Common myeloid progenitor, CD34-positive (primary cell): Measurements from ENCODE around the gene GALNT14.

ENCODE experiments used
- CTCF ChIA-PET: fragments of 350-600 bp; sonication (Branson Sonifier 250); formaldehyde crosslinking; loops from one replicate; lab custom pipeline; 2021; ENCODE audit warnings: antibody characterized with exemption; lab: Charles Lee
- POLR2A ChIA-PET: fragments of 350-600 bp; sonication (Branson Sonifier 250); formaldehyde crosslinking; loops from one replicate; lab custom pipeline; 2021; ENCODE audit warnings: antibody characterized with exemption; lab: Charles Lee
- DNase-seq, 3 donors: peaks; one replicate each; pipeline versions ENCODE4 v3.0.0 to v3.0.0-alpha.2; 2013
- H3K27ac ChIP-seq, 2 experiments: 1 replicate in 1 of 2; 2 replicates in 1 of 2; pipeline ENCODE4 v1.7.0; 2013; ENCODE audit warnings: inconsistent platforms in 2 of 2, low read length in 2 of 2, mild to moderate bottlenecking in 2 of 2, low read depth in 1 of 2, moderate library complexity in 1 of 2; ENCODE audit not compliant: severe bottlenecking in 2 of 2, insufficient read depth in 1 of 2, poor library complexity in 1 of 2
- H3K27me3 ChIP-seq, 5 experiments: replicated peaks in 2 of 5; 1 replicate in 3 of 5; 2 replicates in 2 of 5; pipeline versions ENCODE4 v1.6.1 to v1.7.0; 2013; ENCODE audit warnings: low read length in 4 of 5, mild to moderate bottlenecking in 2 of 5, moderate library complexity in 2 of 5, inconsistent platforms in 1 of 5; ENCODE audit not compliant: insufficient read depth in 5 of 5, control insufficient read depth in 4 of 5
- H3K36me3 ChIP-seq, 4 experiments: 1 replicate in 2 of 4; 2 replicates in 2 of 4; pipeline versions ENCODE4 v1.6.1 to v1.7.0; 2013; ENCODE audit warnings: low read length in 3 of 4, control low read depth in 1 of 4, mild to moderate bottlenecking in 1 of 4; ENCODE audit not compliant: control insufficient read depth in 4 of 4, insufficient read depth in 4 of 4
- H3K4me1 ChIP-seq, 4 experiments: 1 replicate in 3 of 4; 2 replicates in 1 of 4; pipeline versions ENCODE4 v1.6.1 to v1.7.1; 2013; ENCODE audit warnings: low read length in 3 of 4, mild to moderate bottlenecking in 3 of 4, control low read depth in 1 of 4, inconsistent platforms in 1 of 4, moderate library complexity in 1 of 4; ENCODE audit not compliant: control insufficient read depth in 4 of 4, insufficient read depth in 4 of 4; ENCODE audit errors: control extremely low read depth in 1 of 4
- H3K4me3 ChIP-seq, 7 experiments: 1 replicate in 4 of 7; 2 replicates in 3 of 7; pipeline versions ENCODE4 v1.5.1 to v1.7.0; 2013; ENCODE audit warnings: mild to moderate bottlenecking in 7 of 7, low read length in 6 of 7, moderate library complexity in 6 of 7, inconsistent platforms in 2 of 7, low read depth in 2 of 7, control low read depth in 1 of 7; ENCODE audit not compliant: insufficient read depth in 4 of 7, control insufficient read depth in 1 of 7; ENCODE audit errors: extremely low read depth in 1 of 7
- H3K9me3 ChIP-seq, 5 experiments: 1 replicate in 4 of 5; 2 replicates in 1 of 5; pipeline versions ENCODE4 v1.6.1 to v1.7.1; 2013; ENCODE audit warnings: low read length in 4 of 5, mild to moderate bottlenecking in 2 of 5, inconsistent platforms in 1 of 5, low read depth in 1 of 5, moderate library complexity in 1 of 5; ENCODE audit not compliant: control insufficient read depth in 4 of 5, insufficient read depth in 2 of 5; ENCODE audit errors: control extremely low read depth in 1 of 5
- WGBS: methylation state at CpG from one replicate; pipeline ENCODE4 v1.1.5; 2013; ENCODE audit not compliant: insufficient coverage; 5-methylcytosine and 5-hydroxymethylcytosine counted together

Gene GALNT14

DNA sequence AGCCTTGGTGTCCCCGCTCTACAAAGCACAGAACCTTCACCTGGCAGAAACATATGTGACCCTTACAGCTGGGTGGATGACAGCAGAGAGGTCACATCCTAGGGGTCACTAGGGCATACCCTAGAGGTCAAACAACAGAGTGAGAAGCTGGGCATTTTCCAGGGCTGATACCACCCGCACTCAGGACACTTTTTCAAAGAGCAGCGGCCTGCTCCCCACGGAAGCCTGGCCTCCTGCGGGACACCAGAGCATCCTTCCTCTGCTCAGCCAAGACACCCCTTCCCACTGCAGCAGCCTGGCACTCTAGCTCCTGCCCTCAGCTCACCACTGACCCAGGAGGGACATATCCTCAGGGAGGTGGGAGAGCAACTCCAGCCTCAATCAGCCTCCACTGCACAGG lies 86.0 kb downstream of the GALNT14 start:
- POLR2A ChIA-PET = no interaction called here
- 88% methylated on average over 5 of the region's 5 CpGs for WGBS
- CTCF ChIA-PET = no interaction called here
- peaks cover 8 to 41% (median 18%) of the 10 kb centered on the region in 4 experiments for H3K4me1 ChIP-seq
- no peaks in the 10 kb centered on the region for H3K36me3 ChIP-seq
- peak overlapping the region in 1 of 7 experiments; percentile 19 for H3K4me3 ChIP-seq
- H3K9me3 ChIP-seq = no peaks in the 10 kb centered on the region
- H3K27ac ChIP-seq = no peak overlapping the region
- DNase-seq = no peak
- H3K27me3 ChIP-seq = no peaks in the 10 kb centered on the region

DNA sequence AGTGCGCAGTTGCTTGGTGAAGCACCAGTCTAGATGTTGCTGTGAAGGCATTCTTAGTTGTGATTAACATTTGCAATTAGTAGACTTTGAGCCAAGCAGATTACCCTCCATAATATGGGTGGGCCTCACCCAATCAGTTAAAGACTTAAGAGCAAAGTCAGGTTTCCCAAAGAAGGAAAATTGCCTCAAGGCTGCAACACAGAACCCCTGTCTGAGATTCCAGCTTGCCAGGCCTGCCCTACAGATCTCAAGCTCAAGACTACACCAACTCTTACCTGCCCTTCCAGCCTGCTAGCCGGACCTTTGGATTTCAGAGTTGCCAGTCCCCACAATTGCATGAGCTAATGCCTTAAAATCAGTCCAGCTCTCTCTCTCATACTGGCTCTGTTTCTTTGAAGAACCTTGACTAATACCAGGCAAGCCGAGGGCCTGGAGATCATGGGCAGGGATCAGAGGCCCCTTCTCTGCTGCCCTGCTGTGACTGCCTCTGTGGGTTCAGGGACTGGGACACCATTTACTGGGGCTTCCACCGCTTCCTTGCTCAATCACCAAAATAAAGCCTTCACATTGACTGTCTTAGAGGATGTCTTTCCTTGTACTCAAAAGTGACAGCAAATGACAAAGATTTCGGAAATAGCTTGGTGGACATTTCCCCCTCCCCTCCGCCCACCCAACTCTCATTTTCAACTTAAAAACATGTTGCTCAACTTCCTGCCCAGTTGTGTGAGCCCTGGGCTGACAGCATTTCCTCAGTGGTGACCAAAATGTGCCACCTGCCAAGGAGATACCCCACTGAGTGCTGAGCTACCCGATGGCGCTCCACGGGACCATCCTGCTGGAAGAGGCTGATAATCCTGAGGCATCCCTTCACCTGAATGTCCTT lies 86.7 kb downstream of the GALNT14 start:
- H3K36me3 ChIP-seq = no peaks in the 10 kb centered on the region
- POLR2A ChIA-PET = no interaction called here
- no peak overlapping the region for H3K27ac ChIP-seq
- CTCF ChIA-PET = no interaction called here
- H3K4me3 ChIP-seq = peak overlapping the region in 1 of 7 experiments; percentile 19
- WGBS = 55% methylated on average over 8 of the region's 9 CpGs
- peak; percentile 2 to 54 (median 53) for DNase-seq
- H3K27me3 ChIP-seq = no peaks in the 10 kb centered on the region
- peaks cover 8 to 41% (median 18%) of the 10 kb centered on the region in 4 experiments for H3K4me1 ChIP-seq
- H3K9me3 ChIP-seq = no peaks in the 10 kb centered on the region

DNA sequence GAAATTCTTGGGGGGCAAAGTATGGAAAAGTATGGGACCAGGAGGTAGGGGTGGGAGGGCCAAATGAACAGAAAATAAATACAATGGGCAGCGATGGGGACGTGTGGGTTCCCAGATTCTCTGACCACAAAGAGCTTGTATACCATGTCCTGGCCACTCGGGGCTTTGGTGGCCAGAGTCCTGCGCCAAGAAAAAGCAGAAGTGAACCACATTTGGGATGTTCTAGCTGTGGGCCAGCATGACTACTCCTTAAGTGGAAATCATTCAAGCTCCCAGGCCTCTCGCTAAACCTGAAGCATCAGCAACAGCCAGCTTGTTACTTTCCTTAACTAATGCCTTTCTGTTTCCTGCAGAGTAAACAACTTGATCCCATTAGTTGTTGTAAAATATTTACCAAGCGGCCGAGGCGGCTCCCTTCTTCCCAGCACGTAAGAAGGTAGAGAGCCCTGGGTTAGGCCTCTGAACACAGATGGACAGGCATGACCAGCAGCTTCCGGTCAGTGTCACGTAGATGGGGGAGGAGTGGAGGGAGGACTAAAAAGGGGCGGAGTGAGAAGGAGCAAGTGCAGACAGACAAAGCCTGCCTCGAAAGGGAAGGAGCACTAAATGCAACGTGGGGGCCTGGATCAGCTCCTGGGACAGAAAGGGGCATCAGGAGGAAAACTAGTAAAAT lies 88.2 kb downstream of the GALNT14 start:
- POLR2A ChIA-PET = no interaction called here
- DNase-seq = peak in 2 of 3 donors; percentile 10 to 13
- CTCF ChIA-PET = no interaction called here
- Histone ChIP-seq H3K27ac (no peak overlapping the region), H3K4me3 (no peak overlapping the region), H3K9me3 (no peaks in the 10 kb centered on the region), H3K4me1 (peaks cover 8 to 36% (median 18%) of the 10 kb centered on the region in 4 experiments), H3K27me3 (no peaks in the 10 kb centered on the region), H3K36me3 (no peaks in the 10 kb centered on the region)
- 76% methylated on average over 11 of the region's 14 CpGs for WGBS

DNA sequence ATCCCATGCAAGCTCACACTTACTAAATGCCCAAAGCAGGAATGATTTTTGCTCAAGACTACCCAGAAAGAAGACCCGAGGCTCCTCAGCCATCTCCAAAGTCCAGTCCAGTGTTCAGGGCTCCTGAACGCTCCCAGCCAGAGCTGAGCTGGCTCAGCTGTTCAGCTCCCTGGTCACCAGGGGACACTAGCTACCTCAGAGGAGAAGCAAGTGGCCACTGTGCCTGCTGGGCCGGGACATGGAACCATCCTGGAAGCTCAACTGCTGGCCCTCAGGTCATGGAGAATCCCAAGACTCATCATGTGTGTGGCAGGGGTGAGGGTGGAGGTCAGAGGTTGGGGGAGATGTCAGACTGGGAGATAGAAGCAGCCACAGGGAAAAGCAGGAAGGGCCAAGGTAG lies 89.0 kb downstream of the GALNT14 start:
- POLR2A ChIA-PET = no interaction called here
- peaks cover 6 to 31% (median 18%) of the 10 kb centered on the region in 4 experiments for H3K4me1 ChIP-seq
- CTCF ChIA-PET = interaction anchor here (0.6 kb wide), 1 partner anchor 474 kb away, joined by 3 read pairs; no protein-coding TSS in a partner anchor
- WGBS = 90% methylated on average over 2 of the region's 3 CpGs
- H3K27ac ChIP-seq = no peak overlapping the region
- no peaks in the 10 kb centered on the region for H3K9me3 ChIP-seq
- H3K36me3 ChIP-seq = no peaks in the 10 kb centered on the region
- H3K27me3 ChIP-seq = no peaks in the 10 kb centered on the region
- H3K4me3 ChIP-seq = no peak overlapping the region
- DNase-seq = no peak

DNA sequence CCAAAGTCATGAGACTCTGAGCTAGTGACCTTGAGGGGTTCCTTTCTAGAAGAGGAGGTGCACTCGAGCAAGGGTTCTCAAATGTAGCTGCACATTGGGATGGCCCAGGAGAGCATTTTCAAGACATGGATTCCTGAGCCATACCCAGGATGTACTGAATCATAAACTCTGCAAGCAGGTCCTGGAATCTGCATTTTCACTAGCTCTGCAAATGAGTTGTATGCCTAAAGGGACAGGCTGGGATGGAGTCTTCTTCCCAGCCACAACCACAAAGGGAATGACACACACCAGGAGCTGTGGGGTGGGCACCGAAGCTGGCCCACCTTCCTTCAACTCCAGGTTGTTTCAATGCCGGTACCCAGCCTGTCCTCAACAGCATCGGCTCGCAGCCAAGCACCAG lies 90.6 kb downstream of the GALNT14 start:
- H3K4me3 ChIP-seq = no peak overlapping the region
- H3K4me1 ChIP-seq = peaks cover 6 to 31% (median 18%) of the 10 kb centered on the region in 4 experiments
- DNase-seq = no peak
- ChIA-PET CTCF (no interaction called here), POLR2A (no interaction called here)
- no peaks in the 10 kb centered on the region for H3K27me3 ChIP-seq
- H3K36me3 ChIP-seq = no peaks in the 10 kb centered on the region
- WGBS = 78% methylated on average over 5 of the region's 5 CpGs
- no peak overlapping the region for H3K27ac ChIP-seq
- peaks cover 0 to 2% (median 0%) of the 10 kb centered on the region in 5 experiments for H3K9me3 ChIP-seq

DNA sequence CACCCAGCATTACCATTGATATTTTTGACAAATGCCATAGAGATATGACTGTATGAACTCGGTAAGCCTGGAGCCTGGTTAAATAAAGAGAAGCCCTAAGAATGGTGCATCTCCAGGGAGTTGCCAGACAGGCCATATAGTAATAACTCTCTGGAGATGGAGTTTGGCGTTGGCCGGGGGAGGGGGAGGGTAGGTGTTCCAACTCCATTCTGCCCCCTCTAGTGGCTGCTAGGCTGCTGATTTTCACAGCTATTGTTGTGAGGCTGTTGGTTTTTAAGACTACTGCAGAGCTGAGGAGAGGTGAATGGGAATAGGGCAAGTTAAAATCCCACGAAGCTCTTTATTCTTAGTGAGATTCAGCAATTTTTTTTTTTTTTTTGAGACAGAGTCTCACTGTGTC lies 99.9 kb downstream of the GALNT14 start:
- POLR2A ChIA-PET = no interaction called here
- Histone ChIP-seq H3K4me1 (no peaks in the 10 kb centered on the region), H3K27ac (no peak overlapping the region), H3K9me3 (peaks cover 6 to 31% (median 8%) of the 10 kb centered on the region in 5 experiments), H3K27me3 (no peaks in the 10 kb centered on the region), H3K36me3 (no peaks in the 10 kb centered on the region), H3K4me3 (no peak overlapping the region)
- WGBS = 100% methylated on average over 2 of the region's 4 CpGs
- CTCF ChIA-PET = no interaction called here
- DNase-seq = no peak

DNA sequence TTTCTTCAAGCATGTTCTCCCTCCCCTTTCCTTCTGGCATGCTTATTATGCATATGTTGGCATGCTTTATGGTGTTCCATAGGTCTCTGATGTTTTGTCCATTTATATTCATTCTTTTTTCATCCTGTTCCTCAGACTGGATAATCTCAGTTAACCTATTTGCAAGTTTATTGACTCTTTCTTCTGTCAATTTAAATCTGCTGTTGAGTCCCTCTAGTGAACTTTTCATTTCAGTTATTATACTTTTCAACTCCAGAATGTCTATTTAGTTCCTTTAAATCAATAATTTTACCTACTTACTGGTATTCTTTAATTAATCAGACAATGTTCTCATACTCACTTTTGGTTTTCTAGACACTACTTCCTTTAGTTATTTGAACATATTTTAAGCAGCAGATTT lies 101.2 kb downstream of the GALNT14 start:
- H3K4me1 ChIP-seq = no peaks in the 10 kb centered on the region
- H3K9me3 ChIP-seq = peaks cover 6 to 32% (median 9%) of the 10 kb centered on the region in 5 experiments
- ChIA-PET POLR2A (no interaction called here), CTCF (no interaction called here)
- no peaks in the 10 kb centered on the region for H3K27me3 ChIP-seq
- peak in 2 of 3 donors; percentile 12 to 22 for DNase-seq
- no peaks in the 10 kb centered on the region for H3K36me3 ChIP-seq
- H3K4me3 ChIP-seq = no peak overlapping the region
- H3K27ac ChIP-seq = no peak overlapping the region
